HepG2 (cell line): ENCODE measurements around the gene KCNMA1. TPM values are rescaled to one million over a fixed set of nuclear protein-coding genes. Genes with fewer than 3 reads are reported as not detected.

ENCODE experiments used
- FOXC1 ChIP-seq: sonication (generic); formaldehyde crosslinking; IDR thresholded peaks from 2 replicates; pipeline ENCODE4 v1.8.0; 2022; ENCODE audit warnings: mild to moderate bottlenecking, missing genetic modification reagents, borderline replicate concordance
- JUNB ChIP-seq: sonication (generic); formaldehyde crosslinking; IDR thresholded peaks from 2 replicates; pipeline ENCODE4 v1.8.0; 2022; ENCODE audit warnings: missing genetic modification reagents, mild to moderate bottlenecking, borderline replicate concordance
- KDM4B ChIP-seq: sonication (generic); formaldehyde crosslinking; IDR thresholded peaks from 2 replicates; pipeline ENCODE4 v1.4.0; 2020; ENCODE audit warnings: missing genetic modification reagents
- MYNN ChIP-seq: sonication (generic); formaldehyde crosslinking; IDR thresholded peaks from 2 replicates; pipeline ENCODE4 v1.4.0; 2020; ENCODE audit warnings: mild to moderate bottlenecking, low read depth, missing genetic modification reagents
- PAF1 ChIP-seq: IDR thresholded peaks from 2 replicates; pipeline ENCODE4 v1.6.1; 2016; ENCODE audit warnings: missing genetic modification reagents, missing compliant biosample characterization
- SNAPC2 ChIP-seq: sonication (generic); formaldehyde crosslinking; IDR thresholded peaks from 2 replicates; pipeline ENCODE4 v1.8.1; 2022; ENCODE audit warnings: mild to moderate bottlenecking, missing genetic modification reagents
- TEF ChIP-seq: sonication (generic); formaldehyde crosslinking; IDR thresholded peaks from 2 replicates; pipeline ENCODE4 v1.5.0; 2020; ENCODE audit warnings: missing genetic modification reagents
- U2AF2 ChIP-seq: fragments of 200-400 bp; formaldehyde crosslinking; IDR thresholded peaks from 2 replicates; pipeline ENCODE4 v1.6.1; 2017; ENCODE audit warnings: low read depth, mild to moderate bottlenecking, low read length
- ZBTB46 ChIP-seq: sonication (generic); formaldehyde crosslinking; IDR thresholded peaks from 2 replicates; pipeline ENCODE4 v1.4.0; 2020; ENCODE audit warnings: mild to moderate bottlenecking, missing genetic modification reagents, borderline replicate concordance
- ZFYVE20 ChIP-seq: sonication (generic); formaldehyde crosslinking; IDR thresholded peaks from 2 replicates; pipeline ENCODE4 v1.8.0; 2023; ENCODE audit warnings: low read depth, mild to moderate bottlenecking, moderate library complexity, missing genetic modification reagents, borderline replicate concordance
- ZMYM3 ChIP-seq: sonication (generic); formaldehyde crosslinking; IDR thresholded peaks from 2 replicates; pipeline ENCODE4 v1.5.1; 2020; ENCODE audit warnings: mild to moderate bottlenecking, missing genetic modification reagents
- ZNF816 ChIP-seq: sonication (generic); formaldehyde crosslinking; IDR thresholded peaks from 2 replicates; pipeline ENCODE4 v1.8.0; 2022; ENCODE audit warnings: missing genetic modification reagents, mild to moderate bottlenecking, borderline replicate concordance
- polyA plus RNA-seq, 8 experiments: library from polyadenylated mRNA; depleted of rRNA in 3 of 8; stranded (reverse) in 7 of 8; unstranded in 1 of 8; fragments of >200 nt; fragmentation: Illumina TruSeq in 4 of 8; extraction: Trizol in 4 of 8; gene quantifications; 2 replicates each; pipeline versions ENCODE4 v1.2.1 to v1.2.3, GENCODE V29; 2011 to 2016; ENCODE audit warnings: low read depth in 4 of 8, missing spikeins in 1 of 8, mixed read lengths in 1 of 8; ENCODE audit not compliant: insufficient read depth in 1 of 8
- total RNA-seq, 5 experiments: library from RNA; depleted of rRNA; stranded (reverse); fragments of >200 nt; fragmentation: Illumina TruSeq; extraction: Trizol; gene quantifications; 2 replicates each; pipeline ENCODE4 v1.2.3, GENCODE V29; 2016; ENCODE audit warnings: low read depth in 1 of 5

Gene KCNMA1
- total and polyA plus RNA-seq, 2 of the 13 experiments (the other 11 are each of a cell fraction or from before 2014, with no cell fraction given) = 0.02 TPM; not detected in 1

DNA sequence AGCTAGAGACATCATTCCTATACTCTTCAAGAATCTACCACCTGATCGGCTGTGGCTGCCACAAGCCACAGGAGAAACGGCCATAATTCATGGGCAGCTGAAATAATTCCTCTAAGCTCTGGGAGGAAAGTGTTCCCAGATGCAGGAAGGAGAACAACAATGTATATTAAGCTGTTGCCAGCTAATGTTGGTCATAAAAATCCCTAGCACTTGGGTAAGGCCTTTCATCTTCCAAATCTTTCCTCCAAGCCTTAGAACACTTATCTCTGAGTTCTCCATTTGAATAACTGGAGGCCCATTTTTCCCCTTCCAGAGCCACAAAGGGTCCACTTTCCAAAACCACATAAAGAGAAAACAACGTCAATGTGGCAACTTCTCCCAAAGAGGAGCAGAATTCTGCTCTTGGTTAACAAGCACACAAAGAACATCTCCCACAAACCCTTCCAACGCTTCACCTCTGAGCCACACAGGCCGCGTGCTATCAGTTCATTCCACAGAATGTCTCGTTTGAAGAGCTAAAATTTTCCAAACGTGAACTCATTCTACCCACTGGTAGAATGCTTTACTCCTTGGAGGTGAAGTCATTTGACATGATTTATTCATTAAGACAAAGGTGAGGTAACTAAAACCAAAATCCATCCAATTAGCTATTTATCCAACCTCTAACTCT is 11.2 kb downstream of the KCNMA1 start (continued):
- no peak for TF ChIP-seq ZBTB46 (CRISPR knock-in tag)
- no peak for TF ChIP-seq MYNN
- TF ChIP-seq PAF1 (CRISPR knock-in tag) = no peak
- TF ChIP-seq U2AF2 = no peak
- TF ChIP-seq FOXC1 (CRISPR knock-in tag) = no peak
- no peak for TF ChIP-seq JUNB
- TF ChIP-seq SNAPC2 (CRISPR knock-in tag) = no peak
- no peak for TF ChIP-seq TEF (CRISPR knock-in tag)
- no peak for TF ChIP-seq KDM4B (CRISPR knock-in tag)
- no peak for TF ChIP-seq ZMYM3 (CRISPR knock-in tag)
- no peak for TF ChIP-seq ZNF816 (CRISPR knock-in tag)
- TF ChIP-seq ZFYVE20 (CRISPR knock-in tag) = no peak
